Spleen (tissue), 11 donors: ENCODE data around the gene SCAMP4. TPM values are rescaled to one million over a fixed set of nuclear protein-coding genes. Genes with fewer than 3 reads are reported as not detected.

Experiments
- DNase-seq: peaks from one replicate; pipeline ENCODE4 v3.0.0-alpha.2; 2020
- H3K27ac ChIP-seq, 8 donors: fragments of 200-600 bp; sonication (generic) in 7 of 8; 1 replicate in 4 of 8; 2 replicates in 4 of 8; pipeline versions ENCODE4 v1.5.0 to v1.8.0; 2016 to 2021; ENCODE audit warnings: inconsistent platforms in 4 of 8, mild to moderate bottlenecking in 4 of 8, moderate library complexity in 1 of 8
- H3K27me3 ChIP-seq, 7 donors: fragments of 200-600 bp; sonication (generic) in 6 of 7; replicated peaks in 1 of 7; 1 replicate in 4 of 7; 2 replicates in 3 of 7; pipeline versions ENCODE4 v1.5.0 to v1.8.0; 2016 to 2021; ENCODE audit warnings: inconsistent platforms in 3 of 7, mild to moderate bottlenecking in 1 of 7
- H3K36me3 ChIP-seq, 6 donors: fragments of 200-600 bp; sonication (generic) in 5 of 6; 1 replicate in 4 of 6; 2 replicates in 2 of 6; pipeline versions ENCODE4 v1.5.0 to v1.8.0; 2016 to 2021; ENCODE audit warnings: inconsistent platforms in 2 of 6
- H3K4me1 ChIP-seq, 6 donors: fragments of 200-600 bp; sonication (generic) in 5 of 6; 1 replicate in 3 of 6; 2 replicates in 3 of 6; pipeline versions ENCODE4 v1.5.0 to v1.8.0; 2016 to 2021; ENCODE audit warnings: inconsistent platforms in 3 of 6
- H3K4me3 ChIP-seq, 8 donors: fragments of 200-600 bp; sonication (generic) in 7 of 8; 1 replicate in 4 of 8; 2 replicates in 4 of 8; pipeline versions ENCODE4 v1.5.0 to v1.8.0; 2016 to 2021; ENCODE audit warnings: inconsistent platforms in 4 of 8, mild to moderate bottlenecking in 4 of 8, moderate library complexity in 2 of 8
- H3K9me3 ChIP-seq, 8 donors: fragments of 200-600 bp; sonication (generic) in 7 of 8; 1 replicate in 4 of 8; 2 replicates in 4 of 8; pipeline versions ENCODE4 v1.5.0 to v1.8.0; 2016 to 2021; ENCODE audit warnings: inconsistent platforms in 4 of 8
- CTCF ChIP-seq, 11 experiments: fragments of 200-600 bp in 7 of 11; fragments of 450-650 bp in 4 of 11; sonication (generic) in 4 of 11; IDR thresholded peaks in 8 of 11; conservative IDR thresholded peaks in 3 of 11; 1 replicate in 7 of 11; 2 replicates in 4 of 11; pipeline versions ENCODE4 v1.4.0 to v1.8.0; 2016 to 2021; ENCODE audit warnings: antibody characterized with exemption in 11 of 11, inconsistent platforms in 4 of 11, mild to moderate bottlenecking in 1 of 11
- POLR2A ChIP-seq, 3 donors: fragments of 450-650 bp; IDR thresholded peaks; one replicate each; pipeline ENCODE4 v1.5.1; 2017; ENCODE audit warnings: antibody characterized with exemption in 3 of 3, mild to moderate bottlenecking in 1 of 3
- POLR2AphosphoS5 ChIP-seq, 3 donors: sonication (generic); formaldehyde crosslinking; IDR thresholded peaks; one replicate each; pipeline ENCODE4 v1.5.1; 2017; ENCODE audit warnings: antibody characterized with exemption in 3 of 3
- WGBS, 5 donors: extraction: QIAGEN DNeasy Blood & Tissue Kit in 3 of 5; methylation state at CpG; one replicate each; pipeline versions ENCODE4 v1.1.5 to v1.1.7; 2013 to 2018; 5-methylcytosine and 5-hydroxymethylcytosine counted together
- intact Hi-C: fragments of 100-400 bp; cut with DNase I; formaldehyde crosslinking; loops from one replicate; pipeline ENCODE4 v1.15.0; 2023; ENCODE audit warnings: low total_unique reads
- polyA plus RNA-seq, 3 donors: library from polyadenylated mRNA; stranded (reverse); fragments of 200-250 nt; gene quantifications; one replicate each; pipeline ENCODE4 v1.2.1, GENCODE V29; 2013
- total RNA-seq, 7 donors: library from RNA; depleted of rRNA in 3 of 7; stranded (reverse); fragments of >200 nt in 3 of 7; fragmentation: NEBNext Ultra II Directional in 4 of 7; extraction: Animal tissue kit (Norgen Biotek cat#: 25700) in 4 of 7; gene quantifications; one replicate each; pipeline versions ENCODE4 v1.1.0 to v1.2.1, GENCODE V29; 2016 to 2021
- donor health status: healthy with polysubstance abuse.
- donor health status: DM: no; HTN: no; CAD: no; lungs with moderate emphysema.
- donor health status: DM: no; HTN: no; CAD: no.
- donor health status: Bipolar disorder and iron deficiency.
- donor health status: healthy.
- donor health status: DM: no; HTN: no; CAD: no.
- donor health status: DM: yes; HTN: yes; CAD: no.

SCAMP4 gene
- total and polyA plus RNA-seq, 10 donors: 13.0 to 92.2 (median 51.8) TPM

GRCh38 chr19:1860042-1860775 is 45.0 kb upstream of the SCAMP4 start:
- no peaks in the 10 kb centered on the region for H3K27me3 ChIP-seq
- 44 to 76% (median 47%) methylated on average over 10 to 32 of the region's 32 CpGs for WGBS, 5 donors
- no peaks in the 10 kb centered on the region for H3K9me3 ChIP-seq
- intact Hi-C loops: no loop called here
- no peak for DNase-seq
- peaks cover 47 to 83% (median 80%) of the 10 kb centered on the region in 6 donors for H3K4me1 ChIP-seq
- peak overlapping the region in 5 of 8 donors; percentile 46 to 99 (median 97) for H3K27ac ChIP-seq
- H3K36me3 ChIP-seq: no peaks in the 10 kb centered on the region
- H3K4me3 ChIP-seq: peak overlapping the region in 1 of 8 donors; percentile 81
- TF ChIP-seq POLR2A (IDR thresholded peaks at IDR 0.05) (no peak), CTCF (IDR thresholded peaks at IDR 0.05 in 8 of 11, conservative IDR thresholded peaks at IDR 0.05 in 3 of 11) (no peak), POLR2AphosphoS5 (IDR thresholded peaks at IDR 0.05) (no peak)

- no peaks in the 10 kb centered on the region for H3K9me3 ChIP-seq
- TF ChIP-seq POLR2A (IDR thresholded peaks at IDR 0.05) (no peak), CTCF (IDR thresholded peaks at IDR 0.05 in 8 of 11, conservative IDR thresholded peaks at IDR 0.05 in 3 of 11) (no peak), POLR2AphosphoS5 (IDR thresholded peaks at IDR 0.05) (no peak)
- peaks cover 40 to 82% (median 76%) of the 10 kb centered on the region in 6 donors for H3K4me1 ChIP-seq
- H3K36me3 ChIP-seq: no peaks in the 10 kb centered on the region
- no peaks in the 10 kb centered on the region for H3K27me3 ChIP-seq
- 57 to 71% (median 67%) methylated on average over 26 to 28 of the region's 28 CpGs for WGBS, 5 donors
- H3K27ac ChIP-seq: peak overlapping the region in 6 of 8 donors; percentile 19 to 99 (median 98)
- intact Hi-C loops: no loop called here
- peak overlapping the region in 6 of 8 donors; percentile 74 to 92 (median 81) for H3K4me3 ChIP-seq
- DNase-seq: no peak
These were observed 44.2 kb upstream of the SCAMP4 start for GRCh38 chr19:1860821-1861598.

GRCh38 chr19:1861599-1862031 is 43.6 kb upstream of the SCAMP4 start:
- Histone ChIP-seq H3K4me3 (peak overlapping the region; percentile 74 to 92 (median 81)), H3K27me3 (no peaks in the 10 kb centered on the region), H3K27ac (peak overlapping the region; percentile 48 to 99 (median 88)), H3K4me1 (peaks cover 34 to 75% (median 70%) of the 10 kb centered on the region in 6 donors), H3K9me3 (no peaks in the 10 kb centered on the region), H3K36me3 (no peaks in the 10 kb centered on the region)
- TF ChIP-seq CTCF (IDR thresholded peaks at IDR 0.05 in 8 of 11, conservative IDR thresholded peaks at IDR 0.05 in 3 of 11): no peak
- WGBS, 5 donors: 32 to 51% (median 37%) methylated on average over 20 to 23 of the region's 23 CpGs
- no peak for DNase-seq
- intact Hi-C loops: no loop called here

- Histone ChIP-seq H3K4me3 (peak overlapping the region; percentile 74 to 92 (median 81)), H3K27me3 (no peaks in the 10 kb centered on the region), H3K27ac (peak overlapping the region; percentile 48 to 99 (median 88)), H3K9me3 (no peaks in the 10 kb centered on the region), H3K4me1 (peaks cover 33 to 75% (median 65%) of the 10 kb centered on the region in 6 donors), H3K36me3 (no peaks in the 10 kb centered on the region)
- TF ChIP-seq POLR2A (IDR thresholded peaks at IDR 0.05) (no peak), CTCF (IDR thresholded peaks at IDR 0.05 in 8 of 11, conservative IDR thresholded peaks at IDR 0.05 in 3 of 11) (no peak), POLR2AphosphoS5 (IDR thresholded peaks at IDR 0.05) (no peak)
- WGBS, 5 donors: 2 to 4% (median 3%) methylated on average over 6 to 21 of the region's 21 CpGs
- no peak for DNase-seq
- intact Hi-C loops: no loop called here
These were observed 43.2 kb upstream of the SCAMP4 start for GRCh38 chr19:1862068-1862423.
